ENCODE results near the gene MAGI2.

GRCh38 chr7:79494046-79494445, 40.6 kb upstream of the MAGI2 start:
- no peak for TF ChIP-seq EP300 (IDR thresholded peaks at IDR 0.05)
- TF ChIP-seq, protein P1, sequence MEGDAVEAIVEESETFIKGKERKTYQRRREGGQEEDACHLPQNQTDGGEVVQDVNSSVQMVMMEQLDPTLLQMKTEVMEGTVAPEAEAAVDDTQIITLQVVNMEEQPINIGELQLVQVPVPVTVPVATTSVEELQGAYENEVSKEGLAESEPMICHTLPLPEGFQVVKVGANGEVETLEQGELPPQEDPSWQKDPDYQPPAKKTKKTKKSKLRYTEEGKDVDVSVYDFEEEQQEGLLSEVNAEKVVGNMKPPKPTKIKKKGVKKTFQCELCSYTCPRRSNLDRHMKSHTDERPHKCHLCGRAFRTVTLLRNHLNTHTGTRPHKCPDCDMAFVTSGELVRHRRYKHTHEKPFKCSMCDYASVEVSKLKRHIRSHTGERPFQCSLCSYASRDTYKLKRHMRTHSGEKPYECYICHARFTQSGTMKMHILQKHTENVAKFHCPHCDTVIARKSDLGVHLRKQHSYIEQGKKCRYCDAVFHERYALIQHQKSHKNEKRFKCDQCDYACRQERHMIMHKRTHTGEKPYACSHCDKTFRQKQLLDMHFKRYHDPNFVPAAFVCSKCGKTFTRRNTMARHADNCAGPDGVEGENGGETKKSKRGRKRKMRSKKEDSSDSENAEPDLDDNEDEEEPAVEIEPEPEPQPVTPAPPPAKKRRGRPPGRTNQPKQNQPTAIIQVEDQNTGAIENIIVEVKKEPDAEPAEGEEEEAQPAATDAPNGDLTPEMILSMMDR (IDR thresholded peaks at IDR 0.05) = no peak
- no peak for TF ChIP-seq POLR2A (IDR thresholded peaks at IDR 0.05)

Measured in ovary (tissue), 3 donors.